K562 (cell line): ENCODE data around the gene TMEM39A.

ENCODE experiments used
- CHD2 ChIP-seq: IDR thresholded peaks from 2 replicates; pipeline ENCODE4 v1.6.1; 2011; ENCODE audit warnings: low read depth, low read length
- EZH2 ChIP-seq: IDR thresholded peaks from 2 replicates; pipeline ENCODE4 v1.6.1; 2012; ENCODE audit warnings: low read depth, mild to moderate bottlenecking, inconsistent platforms, low read length, borderline replicate concordance
- MLX ChIP-seq, 2 experiments: fragments of 450-650 bp in 1 of 2; sonication (generic) in 1 of 2; formaldehyde crosslinking; conservative IDR thresholded peaks; 2 replicates each; pipeline versions ENCODE4 v1.4.0 to v1.8.1; 2020 to 2022; ENCODE audit warnings: mild to moderate bottlenecking in 1 of 2, missing genetic modification reagents in 1 of 2
- POLR2AphosphoS5 ChIP-seq: IDR thresholded peaks from 2 replicates; pipeline ENCODE4 v1.6.1; 2011; ENCODE audit warnings: mild to moderate bottlenecking, low read depth, low read length, moderate library complexity; ENCODE audit not compliant: control insufficient read depth, insufficient read depth
- TF ChIP-seq, protein P1 (sequence below): fragments of 250-450 bp; sonication (Bioruptor Pico); IDR thresholded peaks from 2 replicates; pipeline ENCODE4 v1.5.0; 2021; ENCODE audit warnings: mild to moderate bottlenecking, borderline replicate concordance

DNA sequence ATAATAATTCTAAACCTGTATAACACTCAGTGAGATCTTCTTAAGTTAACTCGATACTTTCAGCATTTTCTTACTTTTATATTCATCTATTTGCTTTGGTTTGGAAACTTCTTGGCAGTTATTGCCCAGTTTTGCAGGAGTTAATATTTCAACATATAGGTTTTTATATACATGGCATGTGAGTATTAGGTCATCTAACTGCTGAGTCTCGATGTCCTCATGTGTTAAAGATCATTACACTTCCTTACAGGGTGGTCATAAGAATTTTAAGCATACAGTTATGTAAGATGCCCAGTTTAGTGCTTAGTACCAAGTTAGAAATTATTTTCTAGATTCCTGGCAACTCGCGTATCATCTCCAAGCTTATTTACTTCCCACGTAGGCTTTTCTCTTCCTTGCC, 62.9 kb downstream of the TMEM39A start:
- TF ChIP-seq EZH2, result no peak
- no peak for TF ChIP-seq POLR2AphosphoS5
- TF ChIP-seq, protein P1, sequence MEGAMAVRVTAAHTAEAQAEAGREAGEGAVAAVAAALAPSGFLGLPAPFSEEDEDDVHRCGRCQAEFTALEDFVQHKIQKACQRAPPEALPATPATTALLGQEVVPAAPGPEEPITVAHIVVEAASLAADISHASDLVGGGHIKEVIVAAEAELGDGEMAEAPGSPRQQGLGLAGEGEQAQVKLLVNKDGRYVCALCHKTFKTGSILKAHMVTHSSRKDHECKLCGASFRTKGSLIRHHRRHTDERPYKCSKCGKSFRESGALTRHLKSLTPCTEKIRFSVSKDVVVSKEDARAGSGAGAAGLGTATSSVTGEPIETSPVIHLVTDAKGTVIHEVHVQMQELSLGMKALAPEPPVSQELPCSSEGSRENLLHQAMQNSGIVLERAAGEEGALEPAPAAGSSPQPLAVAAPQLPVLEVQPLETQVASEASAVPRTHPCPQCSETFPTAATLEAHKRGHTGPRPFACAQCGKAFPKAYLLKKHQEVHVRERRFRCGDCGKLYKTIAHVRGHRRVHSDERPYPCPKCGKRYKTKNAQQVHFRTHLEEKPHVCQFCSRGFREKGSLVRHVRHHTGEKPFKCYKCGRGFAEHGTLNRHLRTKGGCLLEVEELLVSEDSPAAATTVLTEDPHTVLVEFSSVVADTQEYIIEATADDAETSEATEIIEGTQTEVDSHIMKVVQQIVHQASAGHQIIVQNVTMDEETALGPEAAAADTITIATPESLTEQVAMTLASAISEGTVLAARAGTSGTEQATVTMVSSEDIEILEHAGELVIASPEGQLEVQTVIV (CRISPR knock-in tag), result no peak
- TF ChIP-seq MLX (CRISPR knock-in tag; conservative IDR thresholded peaks at IDR 0.05), result no peak
- no peak for TF ChIP-seq CHD2
